Globus pallidus (tissue), 1 donor: Measurements from ENCODE around the gene KRTAP10-4.
"Not testable (repeated sequence)": the region's sequence is repeated elsewhere in the genome, so short reads cannot be mapped to it uniquely, and the experiment has no call there.

Experiments
- DNase-seq: peaks from one replicate; pipeline ENCODE4 v3.0.0-alpha.2; 2015; ENCODE audit warnings: low spot score

KRTAP10-4 gene

GRCh38 chr21:44533891-44534627 is 39.5 kb upstream of the KRTAP10-4 start:
- no peak for DNase-seq

GRCh38 chr21:44534688-44535087 is 38.8 kb upstream of the KRTAP10-4 start:
- no peak for DNase-seq

GRCh38 chr21:44535963-44536362 is 37.6 kb upstream of the KRTAP10-4 start:
- no peak for DNase-seq

GRCh38 chr21:44537930-44538911 is 35.3 kb upstream of the KRTAP10-4 start:
- no peak for DNase-seq

- DNase-seq: no peak
Observed at GRCh38 chr21:44539046-44539445, 34.5 kb upstream of the KRTAP10-4 start.

DNA sequence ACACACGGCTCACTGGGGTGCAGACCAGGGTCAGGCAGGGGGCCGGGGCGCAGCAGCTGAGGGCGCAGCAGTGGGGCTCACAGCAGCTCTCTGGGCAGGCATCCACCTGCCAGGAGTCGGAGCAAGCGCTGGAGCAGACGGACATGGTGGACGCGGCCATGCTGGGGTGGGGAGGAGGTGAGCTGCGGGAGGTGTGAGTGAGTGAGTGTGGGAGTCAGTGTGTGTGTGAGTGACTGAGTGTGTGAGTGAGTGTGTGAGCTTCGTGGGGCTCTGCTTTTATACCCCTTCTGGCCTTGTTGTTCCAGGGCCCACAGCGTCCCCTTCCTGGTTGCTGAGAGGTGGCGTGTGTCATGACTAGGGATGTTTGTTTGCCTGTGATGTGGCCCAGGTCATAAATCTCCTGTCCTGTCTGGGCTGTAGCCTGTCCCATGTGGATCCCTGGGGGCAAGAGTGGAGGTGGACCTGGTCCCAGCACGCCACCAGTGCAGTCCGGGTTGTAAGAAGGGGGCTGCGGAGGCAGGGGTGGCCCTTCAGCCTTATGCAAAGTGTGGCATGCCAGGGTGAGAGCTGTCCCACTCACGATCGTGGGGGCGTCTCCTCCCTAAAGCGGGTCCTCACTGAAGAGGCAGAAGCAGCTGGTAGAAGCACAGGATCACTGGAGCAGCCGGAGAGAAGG is 33.4 kb upstream of the KRTAP10-4 start, which contains the start of gene KRTAP10-1:
Gene KRTAP10-1, minus strand, starts transcription at position 205 of the 676 bp plus-strand sequence. Its CDS starts 45 bp downstream, at position 160.
- DNase-seq: no peak

DNA sequence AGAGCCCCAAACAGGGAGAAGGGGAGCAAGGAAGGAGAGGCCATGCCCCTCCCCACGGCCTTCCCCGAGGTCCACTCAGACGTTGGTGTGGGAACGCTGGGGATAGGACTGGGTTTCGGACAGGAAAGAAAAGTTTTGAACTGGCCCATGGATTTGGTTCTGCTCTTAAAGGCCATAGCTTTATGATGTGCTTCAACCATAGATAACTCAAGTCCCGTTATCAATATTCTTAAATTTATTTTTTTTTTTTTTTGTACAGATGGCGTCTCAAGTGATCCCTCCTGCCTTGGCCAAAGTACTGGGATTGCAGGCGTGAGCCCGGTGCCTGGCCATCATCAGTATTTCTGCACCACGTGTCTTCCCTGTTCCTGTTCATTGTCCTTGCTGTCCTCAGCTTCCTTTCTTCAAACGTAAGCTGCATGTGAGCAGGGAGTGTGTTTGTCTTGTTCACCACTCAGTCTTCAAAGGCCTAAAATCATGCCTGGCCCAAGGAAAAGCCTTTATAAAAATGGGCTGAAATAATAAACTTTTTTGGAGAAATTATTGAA is 32.7 kb upstream of the KRTAP10-4 start:
- DNase-seq: no peak

DNA sequence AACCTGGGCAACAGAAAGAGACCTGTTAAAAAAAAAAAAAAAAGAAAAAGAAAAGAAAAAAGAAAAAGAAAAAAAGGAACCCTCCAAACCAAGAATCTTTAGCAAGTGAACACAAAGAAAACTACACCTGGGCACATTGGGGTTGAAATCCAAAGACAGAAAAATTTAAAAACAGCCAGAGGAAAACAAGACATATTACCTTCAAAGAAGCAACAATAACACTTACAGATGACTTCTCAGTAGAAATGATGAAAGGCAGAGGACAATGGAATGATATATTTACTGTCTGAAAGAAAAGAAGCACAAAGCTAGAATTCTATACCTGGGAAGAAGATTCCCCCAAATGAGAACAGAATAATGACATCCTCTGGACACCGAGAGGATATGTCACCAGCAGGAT is 30.8 kb upstream of the KRTAP10-4 start:
- no peak for DNase-seq

DNA sequence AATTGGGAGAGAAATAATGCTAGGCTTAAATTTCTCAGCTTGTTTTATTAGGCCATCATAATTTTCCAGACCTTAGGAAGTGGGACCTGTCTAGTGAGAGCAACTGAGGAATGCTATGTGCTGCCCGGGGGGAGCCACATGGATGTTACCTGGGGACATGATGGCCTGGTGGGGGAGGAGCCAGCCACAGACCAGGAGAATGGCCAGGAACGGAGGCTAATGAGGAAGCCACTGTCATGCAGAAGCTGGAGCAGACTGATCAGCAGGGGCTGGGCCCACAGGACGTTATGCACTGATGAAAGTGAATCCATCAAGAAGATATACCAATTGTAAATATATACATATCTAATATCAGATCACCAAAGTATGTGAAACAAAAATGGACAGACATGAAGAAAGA is 29.0 kb upstream of the KRTAP10-4 start:
- no peak for DNase-seq

GRCh38 chr21:44547656-44548331 is 25.7 kb upstream of the KRTAP10-4 start:
- DNase-seq: no peak

DNA sequence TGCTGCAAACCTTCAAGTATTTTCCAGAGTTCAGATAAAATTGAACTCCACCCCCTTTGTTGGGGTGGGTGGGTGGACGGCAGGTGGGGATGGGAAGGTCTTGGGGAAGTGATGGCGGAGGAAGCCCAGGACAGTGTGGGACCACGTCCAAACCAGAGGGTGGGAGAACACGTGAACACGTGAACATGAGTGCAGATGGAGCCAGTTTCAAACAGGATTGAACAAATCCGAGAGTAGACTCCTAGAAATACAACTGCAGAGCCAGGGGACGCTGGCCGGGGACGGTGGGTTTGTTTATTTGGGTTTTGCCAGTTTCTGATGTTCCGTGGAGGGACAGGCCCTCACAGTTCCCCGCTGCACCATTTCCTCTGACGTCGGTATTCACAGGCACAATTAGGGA is 25.1 kb upstream of the KRTAP10-4 start:
- no peak for DNase-seq

DNA sequence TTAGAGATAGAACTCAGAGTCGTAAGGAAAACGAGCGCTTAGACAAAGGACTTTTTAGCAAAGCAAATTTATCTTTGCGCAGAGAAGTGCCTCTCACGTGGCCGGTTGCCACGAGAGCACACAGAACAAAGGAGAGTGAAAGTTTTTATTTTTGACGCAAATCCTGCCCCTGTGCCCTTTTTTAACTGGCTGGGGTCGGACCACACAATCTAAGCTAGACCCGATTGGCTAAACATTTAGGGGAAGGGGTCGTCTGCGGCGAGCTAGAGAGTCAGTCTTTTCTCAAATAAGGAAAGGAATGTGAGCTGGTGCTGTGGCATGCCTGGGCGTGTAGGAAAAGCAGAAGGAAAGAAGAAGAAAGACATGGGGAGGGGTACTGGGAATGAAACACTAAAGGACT is 24.6 kb upstream of the KRTAP10-4 start:
- no peak for DNase-seq

DNA sequence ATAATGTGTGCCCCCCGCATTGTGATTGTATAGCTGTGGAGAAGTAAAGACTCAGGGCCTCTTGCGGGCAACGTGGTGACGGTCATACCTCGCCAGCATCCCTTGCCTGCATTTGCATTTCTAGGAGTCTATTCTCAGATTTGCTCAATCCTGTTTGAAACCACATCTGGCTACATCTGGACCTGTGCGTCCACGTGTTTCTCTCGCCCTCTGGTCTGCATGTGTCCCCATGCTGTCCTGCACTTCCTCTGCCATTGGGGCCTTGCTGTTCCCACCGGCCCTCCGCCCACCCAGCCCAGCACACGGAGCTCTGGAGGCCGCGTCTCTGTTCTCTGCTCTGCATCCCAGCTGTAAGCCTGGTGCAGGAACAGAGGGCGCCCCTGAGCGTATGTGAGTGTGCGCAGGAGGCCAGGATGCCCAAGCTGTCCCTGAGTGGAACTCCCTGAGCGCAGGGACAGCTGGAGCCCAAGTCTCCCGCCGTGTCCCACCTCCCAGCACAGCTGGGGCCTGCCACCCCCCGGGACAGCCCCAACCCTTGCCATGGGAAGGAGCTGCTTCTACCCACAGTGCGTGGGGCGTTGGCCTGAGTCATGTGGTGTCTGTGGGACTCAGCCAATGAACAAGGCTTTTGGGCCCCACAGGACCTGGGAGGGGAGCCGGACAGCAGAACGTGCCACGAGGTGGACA is 23.9 kb upstream of the KRTAP10-4 start:
- DNase-seq: no peak

DNA sequence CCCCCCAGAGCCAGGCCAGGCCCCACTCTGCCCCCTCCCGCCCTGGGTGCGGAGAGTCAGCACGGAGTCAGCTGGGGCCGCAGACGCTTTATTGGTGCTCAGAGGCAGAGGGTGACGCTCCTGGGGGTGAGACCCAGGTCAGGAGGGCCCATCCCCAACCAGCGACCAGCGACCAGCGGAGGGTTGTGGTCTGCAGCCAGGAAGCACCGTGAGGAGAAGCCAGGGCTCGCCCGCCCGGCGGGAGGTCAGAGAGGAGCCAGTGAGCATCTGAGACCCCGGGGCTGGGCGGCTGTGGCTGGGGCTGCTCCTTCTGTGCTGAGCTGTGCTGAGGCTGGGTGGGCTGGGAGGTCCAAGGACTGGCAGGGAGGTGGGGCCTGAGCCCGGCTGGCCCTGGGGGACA is 23.2 kb upstream of the KRTAP10-4 start:
- not testable (repeated sequence) for DNase-seq

DNA sequence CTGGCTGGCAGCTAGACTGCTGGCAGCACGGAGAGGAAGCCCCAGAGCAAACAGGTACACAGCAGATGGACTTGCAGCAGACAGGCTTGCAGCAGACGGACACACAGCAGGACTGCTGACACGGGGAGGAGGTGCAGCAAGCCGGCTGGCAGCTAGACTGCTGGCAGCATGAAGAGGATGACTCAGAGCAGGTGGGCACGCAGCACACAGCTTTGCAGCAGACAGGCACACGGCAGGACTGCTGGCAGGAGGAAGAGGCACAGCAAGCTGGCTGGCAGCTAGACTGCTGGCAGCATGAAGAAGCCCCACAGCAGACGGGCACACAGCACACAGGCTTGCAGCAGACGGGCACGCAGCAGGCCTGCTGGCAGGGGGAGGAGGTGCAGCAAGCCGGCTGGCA is 22.7 kb upstream of the KRTAP10-4 start:
- no peak for DNase-seq

GRCh38 chr21:44551340-44551961 is 22.1 kb upstream of the KRTAP10-4 start, which contains the start of gene KRTAP10-2:
KRTAP10-2 (minus strand) TSS chr21:44551505; CDS start chr21:44551458, 47 bp downstream.
- DNase-seq: no peak

- DNase-seq: no peak
Observed at GRCh38 chr21:44552136-44552535, 21.4 kb upstream of the KRTAP10-4 start.

DNA sequence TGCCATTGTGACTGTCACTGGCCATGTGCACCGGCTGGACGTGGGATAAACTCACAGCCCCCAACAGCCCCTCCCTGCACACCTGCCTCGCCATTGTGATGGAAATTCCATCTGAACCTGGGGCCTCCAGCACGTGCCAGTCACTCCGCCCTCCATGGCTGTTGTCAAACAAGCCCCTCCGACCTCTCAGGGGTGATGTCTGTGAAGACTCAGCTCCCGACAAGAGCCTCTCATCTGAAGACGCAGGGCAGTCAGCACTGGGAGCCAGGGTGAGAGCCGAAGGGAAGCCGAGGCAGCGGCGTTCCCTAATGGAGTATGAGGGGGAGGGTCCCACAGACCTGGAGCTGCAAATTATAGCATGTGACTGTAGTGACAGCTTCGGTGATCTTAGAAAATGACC is 20.8 kb upstream of the KRTAP10-4 start:
- no peak for DNase-seq

DNA sequence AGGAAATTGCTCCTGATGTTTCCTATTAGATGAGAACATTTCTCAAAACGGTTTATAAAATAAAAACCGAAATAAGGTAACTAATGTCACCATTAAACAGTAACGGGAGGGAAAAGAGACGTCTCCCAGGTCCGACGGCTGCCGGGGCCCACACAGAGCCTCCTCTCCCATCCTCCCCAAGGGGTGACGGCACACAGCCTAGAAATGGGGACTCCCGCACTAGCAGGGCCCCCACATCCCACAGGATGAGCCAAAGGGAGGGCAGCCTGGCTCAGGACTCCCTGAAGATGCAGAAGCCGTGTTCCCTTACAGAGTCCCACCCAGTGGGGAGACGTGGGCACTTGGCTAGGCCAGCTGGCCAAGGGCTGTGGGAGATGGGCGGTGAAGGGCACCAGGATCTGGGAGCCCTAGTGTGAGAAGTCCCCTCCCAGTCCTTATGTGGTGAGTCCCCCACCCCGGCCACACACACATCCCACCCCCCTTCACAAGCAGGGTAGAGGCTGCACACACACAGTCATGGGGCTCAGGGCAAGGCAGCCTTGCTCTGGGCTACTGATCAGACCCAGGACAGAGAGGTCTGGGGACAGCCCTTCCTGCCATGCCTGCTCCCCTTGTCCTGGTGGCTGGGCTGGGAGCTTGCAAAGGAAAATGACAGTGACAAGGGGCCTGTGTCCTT is 18.2 kb upstream of the KRTAP10-4 start:
- DNase-seq: no peak

DNA sequence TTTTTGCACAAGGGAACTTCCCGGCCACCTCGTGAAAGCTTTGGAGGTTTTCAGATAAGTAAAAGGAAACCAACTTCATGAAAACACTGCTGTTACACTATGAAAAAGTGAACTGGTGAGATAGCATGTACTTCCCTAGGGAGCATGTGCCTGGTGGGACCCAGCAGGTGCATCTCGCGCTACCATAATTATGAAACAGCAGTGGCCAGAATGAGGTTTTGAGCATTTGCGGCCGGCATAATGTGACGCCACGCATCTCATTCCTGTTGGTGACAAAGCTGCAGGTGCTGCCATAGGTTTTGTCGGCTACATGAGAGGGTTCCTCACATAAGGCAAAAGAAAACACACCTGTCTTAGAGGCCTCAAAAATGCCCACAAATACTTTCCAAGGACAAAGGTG is 16.6 kb upstream of the KRTAP10-4 start:
- DNase-seq: no peak
